Panc1 (cell line): ENCODE measurements around the gene MEIS2. TPM values are rescaled to one million over a fixed set of nuclear protein-coding genes. Genes with fewer than 3 reads are reported as not detected.

Source experiments
- ATAC-seq: fragments of 200-7000 bp; cut with Tn5 transposase; 2 replicates; pipeline ENCODE4 v1.9.1; 2020; ENCODE audit warnings: mild to moderate bottlenecking, moderate library complexity
- BruUV-seq: library from RNA; stranded (reverse); fragments of 400-500 nt; replicated peaks from 2 replicates; lab custom pipeline; 2021; lab: Mats Ljungman, UMichigan
- CTCF ChIA-PET: fragments of 300-600 bp; sonication (Branson Sonifier 250); formaldehyde crosslinking; loops from one replicate; lab custom pipeline; 2022; ENCODE audit warnings: antibody characterized with exemption; lab: Charles Lee
- POLR2A ChIA-PET: fragments of 300-600 bp; sonication (Branson Sonifier 250); formaldehyde crosslinking; loops from one replicate; lab custom pipeline; 2022; ENCODE audit warnings: antibody characterized with exemption; lab: Charles Lee
- DNase-seq: peaks from one replicate; pipeline ENCODE4 v3.0.0-alpha.2; 2010; ENCODE audit warnings: low read depth, low spot score
- H3K27ac ChIP-seq: 2 replicates; pipeline ENCODE4 v1.5.1; 2011; ENCODE audit warnings: mild to moderate bottlenecking, low read length, inconsistent platforms
- H3K27me3 ChIP-seq: fragments of 200-500 bp; sonication (Bioruptor generic); 2 replicates; pipeline ENCODE4 v1.6.0; 2014; ENCODE audit warnings: low read length, inconsistent platforms; ENCODE audit not compliant: control insufficient read depth, insufficient read depth
- H3K36me3 ChIP-seq: fragments of 200-500 bp; sonication (Bioruptor generic); 2 replicates; pipeline ENCODE4 v1.5.1; 2014; ENCODE audit warnings: inconsistent platforms, mild to moderate bottlenecking, low read length, moderate library complexity; ENCODE audit not compliant: control insufficient read depth, insufficient read depth
- H3K4me1 ChIP-seq: 2 replicates; pipeline ENCODE4 v1.5.1; 2011; ENCODE audit warnings: inconsistent platforms, mild to moderate bottlenecking, low read length, moderate library complexity; ENCODE audit not compliant: control insufficient read depth, insufficient read depth
- H3K4me3 ChIP-seq, 2 experiments: 2 replicates each; pipeline ENCODE4 v1.5.1; 2011 to 2012; ENCODE audit warnings: low read depth in 2 of 2, low read length in 2 of 2, mild to moderate bottlenecking in 2 of 2, inconsistent platforms in 1 of 2, moderate library complexity in 1 of 2
- H3K9me3 ChIP-seq: fragments of 200-500 bp; sonication (Bioruptor generic); 2 replicates; pipeline ENCODE4 v1.5.1; 2014; ENCODE audit warnings: low read depth, mild to moderate bottlenecking, inconsistent platforms, low read length, moderate library complexity; ENCODE audit not compliant: control insufficient read depth, insufficient read depth
- CTCF ChIP-seq: fragments of 450-650 bp; IDR thresholded peaks from 2 replicates; pipeline ENCODE4 v1.5.1; 2017; ENCODE audit warnings: mild to moderate bottlenecking
- POLR2AphosphoS5 ChIP-seq: IDR thresholded peaks from 2 replicates; pipeline ENCODE4 v1.6.1; 2012; ENCODE audit warnings: mild to moderate bottlenecking, low read depth, low read length, moderate library complexity
- REST ChIP-seq, 2 experiments: IDR thresholded peaks; 2 replicates each; pipeline ENCODE4 v1.6.1; 2011 to 2012; ENCODE audit warnings: low read depth in 2 of 2, control low read depth in 1 of 2, low read length in 1 of 2, mild to moderate bottlenecking in 1 of 2, moderate library complexity in 1 of 2; ENCODE audit not compliant: insufficient read depth in 1 of 2
- SIN3A ChIP-seq: IDR thresholded peaks from 2 replicates; pipeline ENCODE4 v1.6.1; 2012; ENCODE audit warnings: low read depth, mild to moderate bottlenecking, low read length, moderate library complexity, borderline replicate concordance; ENCODE audit not compliant: insufficient read depth
- TCF7L2 ChIP-seq: IDR thresholded peaks from 2 replicates; pipeline ENCODE4 v1.6.1; 2011; ENCODE audit warnings: mild to moderate bottlenecking, low read depth, low read length, inconsistent platforms
- in situ Hi-C: cut with HindIII; loops from 2 replicates; pipeline ENCODE4 v1.10.0; 2016; ENCODE audit warnings: low sequenced_read_pairs, low pct_unique_long_range_greater_than_20kb
- intact Hi-C: fragments of 100-400 bp; cut with micrococcal nuclease; formaldehyde crosslinking; loops from one replicate; pipeline ENCODE4 v1.10.0; 2022; ENCODE audit not compliant: unreplicated experiment
- total RNA-seq: library from RNA; stranded (reverse); gene quantifications from one replicate; pipeline ENCODE4 v1.2.1, GENCODE V29; 2021; ENCODE audit not compliant: unreplicated experiment

Gene MEIS2
- total RNA-seq, 1 experiment from 2014 or later, result 9.3 TPM

DNA sequence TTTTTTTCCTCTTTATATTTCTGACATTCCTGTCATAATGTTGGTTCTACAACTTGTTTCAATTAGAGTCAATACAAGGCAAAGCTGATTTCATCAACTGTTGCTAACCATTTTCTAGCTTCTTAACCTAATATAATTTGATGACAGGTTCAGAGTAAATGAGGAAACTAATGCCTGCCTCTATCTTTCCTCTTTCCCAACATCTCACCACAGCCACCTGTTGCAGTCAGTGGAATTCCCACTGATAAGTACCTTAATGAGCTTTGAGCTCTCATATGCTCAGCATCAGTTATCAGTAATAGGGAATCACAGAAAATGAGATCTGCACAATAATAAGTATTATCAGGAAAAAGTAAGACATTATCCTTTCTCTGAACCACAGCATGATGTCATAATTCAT, 241.9 kb downstream of the MEIS2 start:
- H3K27me3 ChIP-seq, result no peaks in the 10 kb centered on the region
- no TSS peak for BruUV-seq
- H3K4me1 ChIP-seq, result no peaks in the 10 kb centered on the region
- CTCF ChIA-PET, result no interaction called here
- no peak for ATAC-seq
- no peaks in the 10 kb centered on the region for H3K9me3 ChIP-seq
- H3K4me3 ChIP-seq, result no peak overlapping the region
- no peak overlapping the region for H3K27ac ChIP-seq
- intact Hi-C loops, result no loop called here
- TF ChIP-seq CTCF (no peak), POLR2AphosphoS5 (no peak), SIN3A (no peak), TCF7L2 (no peak), REST (IDR thresholded peaks at IDR 0.05; ENCODE audit: insufficient read depth in 1 of 2, low read depth in 2 of 2, low read length in 1 of 2) (no peak)
- in situ Hi-C loops, result no loop called here
- H3K36me3 ChIP-seq, result no peaks in the 10 kb centered on the region
- POLR2A ChIA-PET, result no interaction called here
- no peak for DNase-seq

DNA sequence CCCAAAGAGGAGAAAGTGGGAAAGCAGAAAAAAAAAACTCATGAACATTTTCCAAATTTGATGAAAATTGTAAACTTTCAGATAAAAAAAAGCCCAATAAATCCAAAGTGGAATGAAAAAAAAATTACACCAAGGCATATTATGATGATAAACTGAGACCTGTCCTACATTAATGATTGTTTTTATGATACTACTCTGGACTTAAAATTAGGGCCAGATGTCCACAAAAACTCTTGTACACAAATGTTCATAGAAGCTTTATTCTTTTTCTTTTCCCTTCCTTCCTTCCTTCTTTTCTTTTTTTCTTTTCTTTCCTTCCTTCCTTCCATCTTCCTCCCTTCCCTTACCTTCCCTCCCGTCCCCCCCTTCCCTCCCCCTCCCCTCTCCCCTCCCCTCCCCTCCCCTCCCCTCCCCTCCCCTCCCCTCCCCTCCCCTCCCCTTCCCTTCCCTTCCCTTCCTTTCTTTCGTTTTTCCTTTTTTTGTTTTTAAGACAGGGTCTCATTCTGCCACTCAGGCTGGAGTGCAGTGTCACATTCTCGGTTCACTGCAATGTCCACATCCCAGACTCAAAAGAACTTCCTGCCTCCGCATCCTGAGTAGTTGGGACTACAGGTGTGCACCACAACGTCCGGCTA, 243.9 kb downstream of the MEIS2 start:
- ChIA-PET POLR2A (no interaction called here), CTCF (no interaction called here)
- in situ Hi-C loops, result no loop called here

More for the DNA sequence above, 243.9 kb downstream of the MEIS2 start:
- no peaks in the 10 kb centered on the region for H3K9me3 ChIP-seq
- intact Hi-C loops, result no loop called here
- DNase-seq, result no peak
- no peaks in the 10 kb centered on the region for H3K36me3 ChIP-seq
- no peak overlapping the region for H3K27ac ChIP-seq
- H3K27me3 ChIP-seq, result no peaks in the 10 kb centered on the region
- no peak for TF ChIP-seq POLR2AphosphoS5
- no peak for TF ChIP-seq TCF7L2
- no peak for TF ChIP-seq REST (IDR thresholded peaks at IDR 0.05; ENCODE audit: insufficient read depth in 1 of 2, low read depth in 2 of 2, low read length in 1 of 2)
- TF ChIP-seq SIN3A, result no peak
- no peak for TF ChIP-seq CTCF
- BruUV-seq, result no TSS peak
- no peak overlapping the region for H3K4me3 ChIP-seq
- no peaks in the 10 kb centered on the region for H3K4me1 ChIP-seq
- no peak for ATAC-seq
